ENCODE results near the gene ARHGAP28.

DNA sequence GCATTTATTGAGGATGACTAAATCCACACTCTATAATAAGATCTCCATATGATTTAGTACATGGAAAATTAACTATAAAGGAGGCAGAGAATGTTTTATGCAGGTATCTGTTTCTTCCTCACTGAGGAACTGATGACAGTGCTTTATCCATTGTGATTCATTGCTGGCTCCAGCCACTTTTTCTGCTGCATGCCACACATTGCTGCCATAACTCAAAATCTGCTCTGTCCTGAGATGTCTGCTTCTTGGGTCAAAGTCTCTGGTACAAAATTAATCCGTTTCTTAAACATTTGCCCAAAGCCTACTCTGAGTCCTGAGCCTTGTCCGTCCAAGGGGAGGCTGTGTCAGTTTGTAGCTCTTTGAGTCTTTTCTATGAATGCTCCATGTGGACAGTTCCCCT, 15.5 kb upstream of the ARHGAP28 start:
- TF ChIP-seq, protein P1, sequence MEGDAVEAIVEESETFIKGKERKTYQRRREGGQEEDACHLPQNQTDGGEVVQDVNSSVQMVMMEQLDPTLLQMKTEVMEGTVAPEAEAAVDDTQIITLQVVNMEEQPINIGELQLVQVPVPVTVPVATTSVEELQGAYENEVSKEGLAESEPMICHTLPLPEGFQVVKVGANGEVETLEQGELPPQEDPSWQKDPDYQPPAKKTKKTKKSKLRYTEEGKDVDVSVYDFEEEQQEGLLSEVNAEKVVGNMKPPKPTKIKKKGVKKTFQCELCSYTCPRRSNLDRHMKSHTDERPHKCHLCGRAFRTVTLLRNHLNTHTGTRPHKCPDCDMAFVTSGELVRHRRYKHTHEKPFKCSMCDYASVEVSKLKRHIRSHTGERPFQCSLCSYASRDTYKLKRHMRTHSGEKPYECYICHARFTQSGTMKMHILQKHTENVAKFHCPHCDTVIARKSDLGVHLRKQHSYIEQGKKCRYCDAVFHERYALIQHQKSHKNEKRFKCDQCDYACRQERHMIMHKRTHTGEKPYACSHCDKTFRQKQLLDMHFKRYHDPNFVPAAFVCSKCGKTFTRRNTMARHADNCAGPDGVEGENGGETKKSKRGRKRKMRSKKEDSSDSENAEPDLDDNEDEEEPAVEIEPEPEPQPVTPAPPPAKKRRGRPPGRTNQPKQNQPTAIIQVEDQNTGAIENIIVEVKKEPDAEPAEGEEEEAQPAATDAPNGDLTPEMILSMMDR (IDR thresholded peaks at IDR 0.05) = no peak
- no peak for TF ChIP-seq POLR2A (IDR thresholded peaks at IDR 0.05)

Measured in vagina (tissue), 2 donors.